PC-3 (cell line): ENCODE results near the gene TSC22D4. TPM values are rescaled to one million over a fixed set of nuclear protein-coding genes. Genes with fewer than 3 reads are reported as not detected.
A peak's percentile ranks its signal among the peaks of the same experiment; 100 is the strongest.

Source experiments
- ATAC-seq: fragments of 200-7000 bp; cut with Tn5 transposase; 2 replicates; pipeline ENCODE4 v1.9.1; 2020; ENCODE audit warnings: mild to moderate bottlenecking, moderate library complexity
- BruUV-seq: library from RNA; stranded (reverse); fragments of 400-500 nt; replicated peaks from 2 replicates; lab custom pipeline; 2021; lab: Mats Ljungman, UMichigan
- CTCF ChIA-PET: fragments of 300-600 bp; sonication (Branson Sonifier 250); formaldehyde crosslinking; loops from one replicate; lab custom pipeline; 2022; ENCODE audit warnings: antibody characterized with exemption; lab: Charles Lee
- POLR2A ChIA-PET: fragments of 300-600 bp; sonication (Branson Sonifier 250); formaldehyde crosslinking; loops from one replicate; lab custom pipeline; 2022; ENCODE audit warnings: antibody characterized with exemption; ENCODE audit not compliant: unreplicated experiment; lab: Charles Lee
- DNase-seq: peaks from one replicate; pipeline ENCODE4 v3.0.0-alpha.2; 2015
- H2AFZ ChIP-seq: fragments of 300-600 bp; sonication (generic); 2 replicates; pipeline ENCODE4 v1.6.0; 2016; ENCODE audit warnings: antibody characterized with exemption, low read length
- H3F3A ChIP-seq: fragments of 300-600 bp; sonication (generic); one replicate; pipeline ENCODE4 v1.6.0; 2017; ENCODE audit warnings: antibody characterized with exemption, low read length, control low read depth, mild to moderate bottlenecking; ENCODE audit not compliant: unreplicated experiment
- H3K27ac ChIP-seq: fragments of 300-600 bp; sonication (generic); 2 replicates; pipeline ENCODE4 v1.5.1; 2016; ENCODE audit warnings: mild to moderate bottlenecking, low read length
- H3K27me3 ChIP-seq: fragments of 300-600 bp; sonication (generic); 2 replicates; pipeline ENCODE4 v1.6.1; 2016; ENCODE audit warnings: low read length, mixed read lengths
- H3K36me3 ChIP-seq: fragments of 300-600 bp; sonication (generic); 2 replicates; pipeline ENCODE4 v1.6.1; 2016; ENCODE audit warnings: low read depth, mixed run types, low read length, mixed read lengths
- H3K4me1 ChIP-seq: fragments of 300-600 bp; sonication (generic); 2 replicates; pipeline ENCODE4 v1.5.1; 2016; ENCODE audit warnings: low read length; ENCODE audit not compliant: insufficient read depth
- H3K4me2 ChIP-seq: fragments of 300-600 bp; sonication (generic); 2 replicates; pipeline ENCODE4 v1.6.0; 2016; ENCODE audit warnings: low read length
- H3K4me3 ChIP-seq: fragments of 300-600 bp; sonication (generic); 2 replicates; pipeline ENCODE4 v1.5.1; 2016; ENCODE audit warnings: mild to moderate bottlenecking, low read length, mixed read lengths
- H3K79me2 ChIP-seq: fragments of 300-600 bp; sonication (generic); 2 replicates; pipeline ENCODE4 v1.6.1; 2017; ENCODE audit warnings: low read length, mixed read lengths
- H3K9ac ChIP-seq: fragments of 300-600 bp; sonication (generic); 2 replicates; pipeline ENCODE4 v1.6.0; 2016; ENCODE audit warnings: mild to moderate bottlenecking, low read length
- H3K9me2 ChIP-seq: fragments of 300-600 bp; sonication (generic); replicated peaks from 2 replicates; pipeline ENCODE4 v1.6.1; 2016; ENCODE audit warnings: mixed run types, low read length, mixed read lengths
- H3K9me3 ChIP-seq: fragments of 300-600 bp; sonication (generic); 2 replicates; pipeline ENCODE4 v1.6.1; 2016; ENCODE audit warnings: low read length, mixed read lengths
- H4K20me1 ChIP-seq: fragments of 300-600 bp; sonication (generic); 2 replicates; pipeline ENCODE4 v1.6.1; 2016; ENCODE audit warnings: low read length, mixed read lengths
- CTCF ChIP-seq: fragments of 300-600 bp; sonication (generic); conservative IDR thresholded peaks from 2 replicates; pipeline ENCODE4 v1.5.1; 2017; ENCODE audit warnings: antibody characterized with exemption, low read depth, mild to moderate bottlenecking, low read length
- EZH2 ChIP-seq: fragments of 300-600 bp; sonication (generic); IDR thresholded peaks from one replicate; pipeline ENCODE4 v1.6.1; 2017; ENCODE audit warnings: antibody characterized with exemption, mild to moderate bottlenecking, low read length; ENCODE audit not compliant: unreplicated experiment
- EZH2phosphoT487 ChIP-seq: fragments of 300-600 bp; sonication (generic); IDR thresholded peaks from 2 replicates; pipeline ENCODE4 v1.6.1; 2018; ENCODE audit warnings: mild to moderate bottlenecking, antibody characterized with exemption, low read length, borderline replicate concordance
- intact Hi-C: fragments of 100-400 bp; cut with micrococcal nuclease; formaldehyde crosslinking; loops from 2 replicates; pipeline ENCODE4 v1.9.0; 2023
- total RNA-seq: library from RNA; depleted of rRNA; stranded (reverse); fragments of >200 nt; gene quantifications from 2 replicates; pipeline ENCODE4 v1.2.3, GENCODE V29; 2014

The TSC22D4 gene
- total RNA-seq, 1 experiment from 2014 or later: 57.1 TPM

- intact Hi-C loops: loop anchor here (10.0 kb wide), 1 partner anchor 388 kb away; the partner anchor contains the start of gene SLC12A9
- H4K20me1 ChIP-seq: no peaks in the 10 kb centered on the region
- H3K4me2 ChIP-seq: no peak overlapping the region
- no peaks in the 10 kb centered on the region for H3K36me3 ChIP-seq
- no peak overlapping the region for H2AFZ ChIP-seq
- no peak for ATAC-seq
- H3K79me2 ChIP-seq: no peaks in the 10 kb centered on the region
- no peaks in the 10 kb centered on the region for H3K4me1 ChIP-seq
- no peaks in the 10 kb centered on the region for H3K27me3 ChIP-seq
- CTCF ChIA-PET: no interaction called here
- POLR2A ChIA-PET: no interaction called here
- H3K9ac ChIP-seq: no peak overlapping the region
- H3F3A ChIP-seq: no peaks in the 10 kb centered on the region
- H3K27ac ChIP-seq: no peak overlapping the region
- DNase-seq: no peak
- BruUV-seq: TSS peak; percentile 29
- TF ChIP-seq EZH2 (no peak), EZH2phosphoT487 (no peak), CTCF (no peak)
- no peak overlapping the region for H3K4me3 ChIP-seq
- no peaks in the 10 kb centered on the region for H3K9me2 ChIP-seq
- no peaks in the 10 kb centered on the region for H3K9me3 ChIP-seq
These were observed 12.1 kb downstream of the TSC22D4 start for GRCh38 chr7:100466653-100467605.

- H3K9ac ChIP-seq: no peak overlapping the region
- TF ChIP-seq CTCF (peak; percentile 71), EZH2phosphoT487 (no peak), EZH2 (no peak)
- no peak overlapping the region for H3K4me3 ChIP-seq
- CTCF ChIA-PET: interaction anchor here (0.5 to 1.1 kb wide), 14 partner anchors 14 to 940 kb away, joined by 3 to 14 read pairs (median 4); partner anchors contain the start of genes FBXO24 and LRCH4
- H3K9me2 ChIP-seq: no peaks in the 10 kb centered on the region
- no peaks in the 10 kb centered on the region for H3K4me1 ChIP-seq
- H3F3A ChIP-seq: no peaks in the 10 kb centered on the region
- POLR2A ChIA-PET: interaction anchor here (0.6 kb wide), 1 partner anchor 210 kb away, joined by 4 read pairs; no protein-coding TSS in a partner anchor
- H3K27me3 ChIP-seq: no peaks in the 10 kb centered on the region
- H3K79me2 ChIP-seq: no peaks in the 10 kb centered on the region
- H2AFZ ChIP-seq: 0 out of 2 replicates have a peak overlapping the region, but pooled peaks have one; percentile 34
- no peaks in the 10 kb centered on the region for H3K9me3 ChIP-seq
- no TSS peak for BruUV-seq
- intact Hi-C loops: loop anchor here (10.0 kb wide), 1 partner anchor 389 kb away; the partner anchor contains the start of gene SLC12A9
- H4K20me1 ChIP-seq: no peaks in the 10 kb centered on the region
- no peaks in the 10 kb centered on the region for H3K36me3 ChIP-seq
- H3K4me2 ChIP-seq: no peak overlapping the region
- peak; percentile 70 for DNase-seq
- no peak overlapping the region for H3K27ac ChIP-seq
- ATAC-seq: peak; percentile 82
These were observed 13.2 kb downstream of the TSC22D4 start for GRCh38 chr7:100465702-100466311.
